H9 (cell line): ENCODE measurements around the gene BCL2L1. TPM values are rescaled to one million over a fixed set of nuclear protein-coding genes. Genes with fewer than 3 reads are reported as not detected.

Source experiments
- DNase-seq: peaks from one replicate; pipeline ENCODE4 v3.0.0-alpha.2; 2017
- H2AFZ ChIP-seq: one replicate; pipeline ENCODE4 v1.6.1; 2013; ENCODE audit warnings: mild to moderate bottlenecking, low read length, control low read depth, moderate library complexity
- H2AK5ac ChIP-seq: 2 replicates; pipeline ENCODE4 v1.6.1; 2013; ENCODE audit warnings: low read length, control low read depth, mixed read lengths; ENCODE audit not compliant: insufficient read length
- H2BK120ac ChIP-seq: one replicate; pipeline ENCODE4 v1.6.1; 2013; ENCODE audit warnings: low read depth, mild to moderate bottlenecking, low read length, control low read depth, inconsistent platforms; ENCODE audit not compliant: poor library complexity, severe bottlenecking
- H2BK12ac ChIP-seq: 2 replicates; pipeline ENCODE4 v1.6.1; 2013; ENCODE audit warnings: low read length, control low read depth, mixed read lengths, low read depth; ENCODE audit not compliant: insufficient read length
- H2BK15ac ChIP-seq: 2 replicates; pipeline ENCODE4 v1.6.1; 2013; ENCODE audit warnings: low read depth, low read length, control low read depth
- H2BK20ac ChIP-seq: one replicate; pipeline ENCODE4 v1.6.1; 2013; ENCODE audit warnings: low read depth, mild to moderate bottlenecking, low read length, control low read depth, inconsistent platforms; ENCODE audit not compliant: poor library complexity, severe bottlenecking
- H2BK5ac ChIP-seq: 2 replicates; pipeline ENCODE4 v1.6.1; 2013; ENCODE audit warnings: low read length, control low read depth, mixed read lengths; ENCODE audit not compliant: insufficient read length
- H3K14ac ChIP-seq: 2 replicates; pipeline ENCODE4 v1.6.1; 2013; ENCODE audit warnings: low read length, control low read depth; ENCODE audit not compliant: insufficient read depth
- H3K18ac ChIP-seq: 2 replicates; pipeline ENCODE4 v1.6.1; 2013; ENCODE audit warnings: low read depth, mild to moderate bottlenecking, mixed read lengths, low read length, control low read depth; ENCODE audit not compliant: insufficient read length
- H3K23ac ChIP-seq: 2 replicates; pipeline ENCODE4 v1.6.1; 2013; ENCODE audit warnings: low read length, control low read depth, mixed read lengths, low read depth; ENCODE audit not compliant: insufficient read length
- H3K23me2 ChIP-seq: 2 replicates; pipeline ENCODE4 v1.6.1; 2013; ENCODE audit warnings: low read depth, mild to moderate bottlenecking, mixed read lengths, low read length, control low read depth; ENCODE audit not compliant: insufficient read length, poor library complexity, severe bottlenecking
- H3K27ac ChIP-seq: 2 replicates; pipeline ENCODE4 v1.5.1; 2013; ENCODE audit warnings: low read length, control low read depth, mixed read lengths, low read depth; ENCODE audit not compliant: insufficient read length
- H3K27me3 ChIP-seq: 2 replicates; pipeline ENCODE4 v1.6.1; 2013; ENCODE audit warnings: low read length, control low read depth, inconsistent platforms; ENCODE audit not compliant: insufficient read depth
- H3K4ac ChIP-seq: 2 replicates; pipeline ENCODE4 v1.6.1; 2013; ENCODE audit warnings: low read depth, mild to moderate bottlenecking, control low read depth, inconsistent platforms, low read length, moderate library complexity
- H3K4me1 ChIP-seq: 2 replicates; pipeline ENCODE4 v1.6.1; 2013; ENCODE audit warnings: low read length, control low read depth, inconsistent platforms; ENCODE audit not compliant: insufficient read depth
- H3K4me2 ChIP-seq: 2 replicates; pipeline ENCODE4 v1.6.1; 2013; ENCODE audit warnings: low read length, control low read depth, mixed read lengths; ENCODE audit not compliant: insufficient read length, insufficient read depth
- H3K56ac ChIP-seq: 2 replicates; pipeline ENCODE4 v1.6.1; 2013; ENCODE audit warnings: low read depth, mild to moderate bottlenecking, mixed read lengths, low read length, control low read depth; ENCODE audit not compliant: insufficient read length
- H3K79me1 ChIP-seq: 2 replicates; pipeline ENCODE4 v1.6.1; 2013; ENCODE audit warnings: low read depth, mild to moderate bottlenecking, moderate library complexity, low read length, control low read depth, inconsistent platforms; ENCODE audit not compliant: insufficient read depth, poor library complexity, severe bottlenecking
- H3K79me2 ChIP-seq: 2 replicates; pipeline ENCODE4 v1.6.1; 2013; ENCODE audit warnings: low read length, control low read depth, inconsistent platforms; ENCODE audit not compliant: insufficient read depth
- H3K9ac ChIP-seq: 2 replicates; pipeline ENCODE4 v1.6.1; 2013; ENCODE audit warnings: low read length, control low read depth, mixed read lengths; ENCODE audit not compliant: insufficient read length; ENCODE audit errors: extremely low read depth
- H3K9me3 ChIP-seq: one replicate; pipeline ENCODE4 v1.6.1; 2013; ENCODE audit warnings: low read depth, low read length, inconsistent platforms; ENCODE audit not compliant: control insufficient read depth
- H3T11ph ChIP-seq: one replicate; pipeline ENCODE4 v1.6.1; 2013; ENCODE audit warnings: mild to moderate bottlenecking, low read length, control low read depth, inconsistent platforms
- H4K20me1 ChIP-seq: one replicate; pipeline ENCODE4 v1.6.1; 2013; ENCODE audit not compliant: control insufficient read depth, insufficient read length, insufficient read depth
- H4K5ac ChIP-seq: 2 replicates; pipeline ENCODE4 v1.6.1; 2013; ENCODE audit warnings: low read depth, mild to moderate bottlenecking, mixed read lengths, low read length, control low read depth; ENCODE audit not compliant: insufficient read length
- H4K8ac ChIP-seq: replicated peaks from 2 replicates; pipeline ENCODE4 v1.6.1; 2013; ENCODE audit warnings: low read length, control low read depth, mixed read lengths, low read depth; ENCODE audit not compliant: insufficient read length
- H4K91ac ChIP-seq: 2 replicates; pipeline ENCODE4 v1.6.1; 2013; ENCODE audit warnings: low read depth, mild to moderate bottlenecking, moderate library complexity, mixed read lengths, low read length, control low read depth; ENCODE audit not compliant: insufficient read length
- H3K27ac Mint-ChIP-seq, 3 experiments: 2 replicates in 2 of 3; 3 replicates in 1 of 3; pipeline ENCODE4 v1.8.0; 2020 to 2021; ENCODE audit warnings: mixed read lengths in 3 of 3, mild to moderate bottlenecking in 1 of 3, moderate library complexity in 1 of 3
- H3K27me3 Mint-ChIP-seq: 2 replicates; pipeline ENCODE4 v1.8.0; 2021; ENCODE audit warnings: low read depth, mild to moderate bottlenecking, moderate library complexity, mixed read lengths
- H3K36me3 Mint-ChIP-seq, 3 experiments: 2 replicates in 2 of 3; 3 replicates in 1 of 3; pipeline ENCODE4 v1.8.0; 2020 to 2021; ENCODE audit warnings: low read depth in 3 of 3, mixed read lengths in 3 of 3; ENCODE audit not compliant: insufficient read depth in 1 of 3
- H3K4me1 Mint-ChIP-seq, 2 experiments: 2 replicates each; pipeline ENCODE4 v1.8.0; 2020; ENCODE audit warnings: mixed read lengths in 2 of 2
- H3K4me3 Mint-ChIP-seq, 2 experiments: 2 replicates in 1 of 2; 3 replicates in 1 of 2; pipeline ENCODE4 v1.8.0; 2020 to 2021; ENCODE audit warnings: mild to moderate bottlenecking in 2 of 2, mixed read lengths in 2 of 2, moderate library complexity in 1 of 2
- H3K9me3 Mint-ChIP-seq, 2 experiments: 2 replicates in 1 of 2; 3 replicates in 1 of 2; pipeline ENCODE4 v1.8.0; 2020; ENCODE audit warnings: mild to moderate bottlenecking in 2 of 2, mixed read lengths in 2 of 2, moderate library complexity in 1 of 2
- WGBS: extraction: QIAGEN DNeasy Blood & Tissue Kit; methylation state at CpG from one replicate; pipeline ENCODE4 v1.1.7; 2013; ENCODE audit warnings: missing lambda C conversion rate, low lambda C conversion rate, mixed read lengths; ENCODE audit not compliant: insufficient read length; ENCODE audit errors: extremely low coverage; 5-methylcytosine and 5-hydroxymethylcytosine counted together
- total RNA-seq: library from RNA; stranded (reverse); gene quantifications from 2 replicates; pipeline ENCODE4 v1.2.1, GENCODE V29; 2021
- TF ChIP-seq, protein P1 (sequence below): fragments of 200-600 bp; sonication (generic); conservative IDR thresholded peaks from 3 replicates; pipeline ENCODE4 v1.8.0; 2021; ENCODE audit warnings: antibody characterized with exemption, mild to moderate bottlenecking

The BCL2L1 gene
- total RNA-seq, 1 experiment from 2014 or later: 105 TPM

DNA sequence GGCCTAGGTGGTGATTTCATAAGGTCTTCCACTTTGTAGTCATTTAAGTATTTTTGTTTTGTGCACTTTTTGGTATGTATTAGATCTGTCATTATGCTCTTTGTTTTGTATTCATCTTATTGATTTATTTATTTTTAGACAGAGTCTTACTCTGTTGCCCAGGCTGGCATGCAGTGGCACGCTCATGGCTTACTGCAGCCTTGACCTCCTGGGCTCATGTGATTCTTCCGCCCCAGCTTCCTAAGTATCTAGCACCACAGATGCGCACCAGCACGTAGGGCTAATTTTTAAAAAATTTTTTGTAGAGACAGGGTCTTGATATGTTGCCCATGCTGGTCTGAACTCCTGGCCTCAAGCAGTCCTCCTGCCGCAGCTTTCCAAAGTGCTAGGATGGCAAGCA, 47.0 kb upstream of the BCL2L1 start:
- H3K9me3 ChIP-seq: no peaks in the 10 kb centered on the region
- Mint-ChIP-seq H3K4me1 (no peaks in the 10 kb centered on the region), H3K27me3 (no peaks in the 10 kb centered on the region), H3K27ac (no peak overlapping the region), H3K36me3 (peaks cover 55 to 90% (median 87%) of the 10 kb centered on the region in 3 experiments), H3K4me3 (no peak overlapping the region), H3K9me3 (no peaks in the 10 kb centered on the region)
- no peak overlapping the region for H2BK5ac ChIP-seq
- H4K91ac ChIP-seq: no peak overlapping the region
- no peak overlapping the region for H2BK120ac ChIP-seq
- H3K79me2 ChIP-seq: no peaks in the 10 kb centered on the region
- H3K4me1 ChIP-seq: no peaks in the 10 kb centered on the region
- H3K9ac ChIP-seq: no peak overlapping the region
- TF ChIP-seq, protein P1, sequence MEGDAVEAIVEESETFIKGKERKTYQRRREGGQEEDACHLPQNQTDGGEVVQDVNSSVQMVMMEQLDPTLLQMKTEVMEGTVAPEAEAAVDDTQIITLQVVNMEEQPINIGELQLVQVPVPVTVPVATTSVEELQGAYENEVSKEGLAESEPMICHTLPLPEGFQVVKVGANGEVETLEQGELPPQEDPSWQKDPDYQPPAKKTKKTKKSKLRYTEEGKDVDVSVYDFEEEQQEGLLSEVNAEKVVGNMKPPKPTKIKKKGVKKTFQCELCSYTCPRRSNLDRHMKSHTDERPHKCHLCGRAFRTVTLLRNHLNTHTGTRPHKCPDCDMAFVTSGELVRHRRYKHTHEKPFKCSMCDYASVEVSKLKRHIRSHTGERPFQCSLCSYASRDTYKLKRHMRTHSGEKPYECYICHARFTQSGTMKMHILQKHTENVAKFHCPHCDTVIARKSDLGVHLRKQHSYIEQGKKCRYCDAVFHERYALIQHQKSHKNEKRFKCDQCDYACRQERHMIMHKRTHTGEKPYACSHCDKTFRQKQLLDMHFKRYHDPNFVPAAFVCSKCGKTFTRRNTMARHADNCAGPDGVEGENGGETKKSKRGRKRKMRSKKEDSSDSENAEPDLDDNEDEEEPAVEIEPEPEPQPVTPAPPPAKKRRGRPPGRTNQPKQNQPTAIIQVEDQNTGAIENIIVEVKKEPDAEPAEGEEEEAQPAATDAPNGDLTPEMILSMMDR: no peak
- no peak overlapping the region for H4K5ac ChIP-seq
- H3K23me2 ChIP-seq: no peaks in the 10 kb centered on the region
- no CpG with 5 or more reads among the region's 5 CpGs for WGBS
- H3T11ph ChIP-seq: no peak overlapping the region
- H3K14ac ChIP-seq: no peak overlapping the region
- H2AK5ac ChIP-seq: no peak overlapping the region
- no peaks in the 10 kb centered on the region for H3K27me3 ChIP-seq
- DNase-seq: no peak
- H3K18ac ChIP-seq: no peak overlapping the region
- H4K8ac ChIP-seq: no peak overlapping the region
- H4K20me1 ChIP-seq: no peaks in the 10 kb centered on the region
- no peak overlapping the region for H3K4ac ChIP-seq
- no peak overlapping the region for H2AFZ ChIP-seq
- no peak overlapping the region for H3K4me2 ChIP-seq
- no peak overlapping the region for H3K23ac ChIP-seq
- no peaks in the 10 kb centered on the region for H3K79me1 ChIP-seq
- no peak overlapping the region for H2BK12ac ChIP-seq
- H2BK20ac ChIP-seq: no peak overlapping the region
- H3K56ac ChIP-seq: no peak overlapping the region
- no peak overlapping the region for H2BK15ac ChIP-seq
- H3K27ac ChIP-seq: no peak overlapping the region
